Lower lobe of right lung (tissue), 2 donors: Measurements from ENCODE around the gene SPON1. TPM values are rescaled to one million over a fixed set of nuclear protein-coding genes. Genes with fewer than 3 reads are reported as not detected.

Experiments used
- ATAC-seq, 2 donors: fragments of 200-7000 bp; cut with Tn5 transposase; one replicate each; pipeline ENCODE4 v1.9.1; 2020 to 2022; ENCODE audit warnings: mild to moderate bottlenecking in 2 of 2, moderate library complexity in 2 of 2
- DNase-seq: peaks from one replicate; pipeline ENCODE4 v3.0.0-alpha.2; 2020
- H3K27ac ChIP-seq: fragments of 200-600 bp; one replicate; pipeline ENCODE4 v1.8.0; 2022
- H3K27me3 ChIP-seq: fragments of 200-600 bp; one replicate; pipeline ENCODE4 v1.8.0; 2022; ENCODE audit warnings: low read depth
- H3K36me3 ChIP-seq: fragments of 200-600 bp; one replicate; pipeline ENCODE4 v1.8.0; 2022; ENCODE audit warnings: mild to moderate bottlenecking
- H3K4me1 ChIP-seq: fragments of 200-600 bp; one replicate; pipeline ENCODE4 v1.8.0; 2022
- H3K4me3 ChIP-seq: fragments of 200-600 bp; one replicate; pipeline ENCODE4 v1.8.0; 2022; ENCODE audit warnings: mild to moderate bottlenecking
- H3K9me3 ChIP-seq: fragments of 200-600 bp; one replicate; pipeline ENCODE4 v1.8.0; 2022
- CTCF ChIP-seq: fragments of 200-600 bp; IDR thresholded peaks from one replicate; pipeline ENCODE4 v1.8.0; 2022; ENCODE audit warnings: antibody characterized with exemption, mild to moderate bottlenecking
- intact Hi-C: fragments of 100-400 bp; cut with DNase I; formaldehyde crosslinking; loops from one replicate; pipeline ENCODE4 v1.11.0; 2022
- total RNA-seq: library from RNA; stranded (reverse); fragmentation: NEBNext Ultra II Directional; extraction: Animal tissue kit (Norgen Biotek cat#: 25700); gene quantifications from one replicate; pipeline ENCODE4 v1.2.1, GENCODE V29; 2021
- donor health status: DM: no; HTN: yes; CAD: no; lungs with severe emphysema.

Gene SPON1
- total RNA-seq, 1 donor from 2014 or later = 40.1 TPM

- Histone ChIP-seq H3K27ac (no peak overlapping the region), H3K27me3 (no peaks in the 10 kb centered on the region), H3K9me3 (no peaks in the 10 kb centered on the region), H3K4me1 (peaks cover 5% of the 10 kb centered on the region), H3K36me3 (peaks cover 12% of the 10 kb centered on the region), H3K4me3 (no peak overlapping the region)
- intact Hi-C loops = no loop called here
- ATAC-seq (no peak), DNase-seq (no peak)
- TF ChIP-seq CTCF = no peak
Measured at GRCh38 chr11:14266622-14267021, 304.1 kb downstream of the SPON1 start.

GRCh38 chr11:14267861-14268635, 305.5 kb downstream of the SPON1 start:
- H3K27ac ChIP-seq = no peak overlapping the region
- peaks cover 12% of the 10 kb centered on the region for H3K36me3 ChIP-seq
- DNase-seq (no peak), ATAC-seq (no peak)
- intact Hi-C loops = no loop called here
- no peaks in the 10 kb centered on the region for H3K9me3 ChIP-seq
- no peak for TF ChIP-seq CTCF
- H3K4me1 ChIP-seq = peaks cover 6% of the 10 kb centered on the region
- no peak overlapping the region for H3K4me3 ChIP-seq
- H3K27me3 ChIP-seq = no peaks in the 10 kb centered on the region

- peaks cover 10% of the 10 kb centered on the region for H3K36me3 ChIP-seq
- no peaks in the 10 kb centered on the region for H3K9me3 ChIP-seq
- intact Hi-C loops = no loop called here
- peaks cover 6% of the 10 kb centered on the region for H3K4me1 ChIP-seq
- no peaks in the 10 kb centered on the region for H3K27me3 ChIP-seq
- ATAC-seq (no peak), DNase-seq (no peak)
- no peak for TF ChIP-seq CTCF
- no peak overlapping the region for H3K27ac ChIP-seq
- H3K4me3 ChIP-seq = no peak overlapping the region
Measured at GRCh38 chr11:14269692-14270573, 307.4 kb downstream of the SPON1 start.

GRCh38 chr11:14270690-14271542, 308.4 kb downstream of the SPON1 start:
- H3K36me3 ChIP-seq = peaks cover under 1% of the 10 kb centered on the region
- H3K4me3 ChIP-seq = no peak overlapping the region
- H3K27ac ChIP-seq = no peak overlapping the region
- H3K27me3 ChIP-seq = no peaks in the 10 kb centered on the region
- TF ChIP-seq CTCF = no peak
- ATAC-seq = peak; percentile 67 to 86
- H3K4me1 ChIP-seq = peaks cover 6% of the 10 kb centered on the region
- intact Hi-C loops = no loop called here
- H3K9me3 ChIP-seq = no peaks in the 10 kb centered on the region
- DNase-seq = no peak

- peaks cover 6% of the 10 kb centered on the region for H3K4me1 ChIP-seq
- DNase-seq = no peak
- no peaks in the 10 kb centered on the region for H3K27me3 ChIP-seq
- intact Hi-C loops = no loop called here
- no peak overlapping the region for H3K27ac ChIP-seq
- H3K36me3 ChIP-seq = no peaks in the 10 kb centered on the region
- no peak for TF ChIP-seq CTCF
- no peaks in the 10 kb centered on the region for H3K9me3 ChIP-seq
- H3K4me3 ChIP-seq = no peak overlapping the region
- ATAC-seq = no peak
Measured at GRCh38 chr11:14273895-14274294, 311.4 kb downstream of the SPON1 start.
